ENCODE results near the gene CHST11.

DNA sequence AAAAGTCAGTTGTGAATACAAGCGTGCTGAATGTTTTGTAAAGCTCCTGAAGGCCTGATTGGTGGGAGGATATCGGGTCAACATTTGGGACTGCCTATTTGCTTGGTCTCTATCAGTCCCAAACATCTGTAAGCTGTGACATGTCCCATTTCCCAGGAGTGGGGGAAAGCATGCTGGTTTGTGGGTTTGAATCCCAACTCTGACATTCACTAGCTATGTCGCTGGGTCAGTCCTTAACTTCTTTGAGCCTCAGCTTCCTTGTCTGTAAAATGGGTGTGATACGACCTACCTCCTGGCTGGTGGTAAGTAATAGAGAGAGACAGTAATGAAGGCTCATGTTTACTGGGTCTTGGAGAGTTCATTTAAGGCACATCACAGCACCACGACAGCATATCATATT is 136.7 kb downstream of the CHST11 start:
- TF ChIP-seq EZH2 (IDR thresholded peaks at IDR 0.05) (no peak), POLR2AphosphoS5 (IDR thresholded peaks at IDR 0.05; ENCODE audit: borderline replicate concordance, low read depth, low read length) (no peak), FOXP2 (optimal IDR thresholded peaks at IDR 0.05; ENCODE audit: control extremely low read depth, extremely low read length, insufficient read depth) (no peak)
